IMR-90 (cell line): ENCODE results near the gene SLC49A4. TPM values are rescaled to one million over a fixed set of nuclear protein-coding genes. Genes with fewer than 3 reads are reported as not detected.
A peak's percentile ranks its signal among the peaks of the same experiment; 100 is the strongest.

Experiments used
- ATAC-seq: fragments of 200-7000 bp; cut with Tn5 transposase; 2 replicates; pipeline ENCODE4 v1.9.1; 2020; ENCODE audit warnings: low read depth, mild to moderate bottlenecking, moderate library complexity
- BruUV-seq: library from RNA; stranded (reverse); fragments of 400-500 nt; replicated peaks from 2 replicates; lab custom pipeline; 2021; lab: Mats Ljungman, UMichigan
- CTCF ChIA-PET: fragments of 300-600 bp; formaldehyde crosslinking; extraction: SDS; loops from one replicate; lab custom pipeline; 2021; ENCODE audit warnings: antibody characterized with exemption; lab: Yijun Ruan, JAX
- POLR2A ChIA-PET: fragments of 300-600 bp; sonication (Branson Sonifier 250); formaldehyde crosslinking; loops from one replicate; lab custom pipeline; 2022; ENCODE audit warnings: antibody characterized with exemption; ENCODE audit not compliant: unreplicated experiment; lab: Charles Lee
- DNase-seq: peaks from one replicate; pipeline ENCODE4 v3.0.0; 2013
- H2AFZ ChIP-seq: replicated peaks from 2 replicates; pipeline ENCODE3; 2013; ENCODE audit warnings: low read length, mild to moderate bottlenecking; ENCODE audit not compliant: poor library complexity
- H2AK5ac ChIP-seq: 2 replicates; pipeline ENCODE4 v1.6.1; 2013; ENCODE audit warnings: low read depth, low read length, inconsistent platforms
- H2AK9ac ChIP-seq: replicated peaks from 2 replicates; pipeline ENCODE3; 2013; ENCODE audit warnings: mild to moderate bottlenecking, low read depth, low read length, moderate library complexity; ENCODE audit not compliant: poor library complexity
- H2BK120ac ChIP-seq: 2 replicates; pipeline ENCODE4 v1.6.1; 2013; ENCODE audit warnings: low read depth, low read length, inconsistent platforms
- H2BK15ac ChIP-seq: 3 replicates; pipeline ENCODE4 v1.6.1; 2013; ENCODE audit warnings: low read depth, low read length, inconsistent platforms
- H2BK20ac ChIP-seq: 2 replicates; pipeline ENCODE4 v1.6.1; 2013; ENCODE audit warnings: low read depth, mild to moderate bottlenecking, inconsistent platforms, low read length, moderate library complexity
- H2BK5ac ChIP-seq: 2 replicates; pipeline ENCODE4 v1.6.1; 2013; ENCODE audit warnings: mild to moderate bottlenecking, low read depth, low read length, inconsistent platforms; ENCODE audit not compliant: poor library complexity, severe bottlenecking
- H3K14ac ChIP-seq: replicated peaks from 2 replicates; pipeline ENCODE4 v1.6.1; 2013; ENCODE audit warnings: low read depth, low read length, inconsistent platforms
- H3K18ac ChIP-seq: 2 replicates; pipeline ENCODE4 v1.6.1; 2013; ENCODE audit warnings: low read depth, low read length, control low read depth
- H3K23ac ChIP-seq: 2 replicates; pipeline ENCODE4 v1.6.1; 2013; ENCODE audit warnings: low read depth, low read length, inconsistent platforms
- H3K27ac ChIP-seq: 2 replicates; pipeline ENCODE4 v1.5.1; 2013; ENCODE audit warnings: mild to moderate bottlenecking, control low read depth, low read length; ENCODE audit not compliant: insufficient read depth
- H3K27me3 ChIP-seq: 2 replicates; pipeline ENCODE4 v1.6.1; 2013; ENCODE audit warnings: low read length; ENCODE audit not compliant: control insufficient read depth, insufficient read depth
- H3K36me3 ChIP-seq: 2 replicates; pipeline ENCODE4 v1.6.1; 2013; ENCODE audit warnings: low read length, mixed read lengths; ENCODE audit not compliant: control insufficient read depth, insufficient read depth
- H3K4ac ChIP-seq: 2 replicates; pipeline ENCODE4 v1.6.1; 2013; ENCODE audit warnings: low read depth, low read length, inconsistent platforms
- H3K4me1 ChIP-seq: 2 replicates; pipeline ENCODE4 v1.6.1; 2013; ENCODE audit warnings: low read length, mixed read lengths; ENCODE audit not compliant: control insufficient read depth, insufficient read depth
- H3K4me2 ChIP-seq: 2 replicates; pipeline ENCODE4 v1.6.1; 2013; ENCODE audit warnings: low read depth, mild to moderate bottlenecking, control low read depth, low read length, moderate library complexity
- H3K4me3 ChIP-seq: 2 replicates; pipeline ENCODE4 v1.5.1; 2013; ENCODE audit warnings: low read depth, mild to moderate bottlenecking, control low read depth, low read length, moderate library complexity; ENCODE audit not compliant: insufficient read depth
- H3K56ac ChIP-seq: 2 replicates; pipeline ENCODE4 v1.6.1; 2013; ENCODE audit warnings: low read length, inconsistent platforms; ENCODE audit not compliant: insufficient read depth; ENCODE audit errors: extremely low read depth
- H3K79me1 ChIP-seq, 2 experiments: 2 replicates each; pipeline ENCODE4 v1.6.1; 2013; ENCODE audit warnings: low read length in 2 of 2, inconsistent platforms in 1 of 2, low read depth in 1 of 2
- H3K9ac ChIP-seq: 2 replicates; pipeline ENCODE4 v1.6.1; 2013; ENCODE audit warnings: low read depth, low read length, control low read depth
- H3K9me1 ChIP-seq: 2 replicates; pipeline ENCODE4 v1.6.1; 2013; ENCODE audit warnings: low read length, inconsistent platforms; ENCODE audit not compliant: insufficient read depth
- H3K9me3 ChIP-seq: 2 replicates; pipeline ENCODE4 v1.6.1; 2013; ENCODE audit warnings: low read length; ENCODE audit not compliant: control insufficient read depth, insufficient read depth
- H4K20me1 ChIP-seq: 2 replicates; pipeline ENCODE4 v1.6.1; 2013; ENCODE audit warnings: low read length, inconsistent platforms; ENCODE audit not compliant: insufficient read depth
- H4K5ac ChIP-seq: 2 replicates; pipeline ENCODE4 v1.6.1; 2013; ENCODE audit warnings: mild to moderate bottlenecking, low read depth, low read length, control low read depth
- H4K8ac ChIP-seq, 2 experiments: 2 replicates each; pipeline ENCODE4 v1.6.1; 2013; ENCODE audit warnings: low read depth in 2 of 2, low read length in 2 of 2, control low read depth in 1 of 2, inconsistent platforms in 1 of 2
- H4K91ac ChIP-seq: 2 replicates; pipeline ENCODE4 v1.6.1; 2013; ENCODE audit warnings: low read depth, low read length, inconsistent platforms; ENCODE audit not compliant: insufficient read depth
- CEBPB ChIP-seq: IDR thresholded peaks from 2 replicates; pipeline ENCODE4 v1.6.1; 2012; ENCODE audit warnings: low read depth, low read length, improper control_type of control experiment
- ELK1 ChIP-seq: fragments of 150-350 bp; IDR thresholded peaks from 2 replicates; pipeline ENCODE4 v1.6.1; 2016; ENCODE audit warnings: low read depth, mild to moderate bottlenecking, low read length, moderate library complexity, borderline replicate concordance
- WGBS, 2 experiments: methylation state at CpG; one replicate each; pipeline versions ENCODE4 v1.1.5 to v1.1.7; 2013; ENCODE audit warnings: missing lambda C conversion rate in 2 of 2; ENCODE audit not compliant: insufficient read length in 1 of 2; ENCODE audit errors: extremely low coverage in 2 of 2; 5-methylcytosine and 5-hydroxymethylcytosine counted together
- dilution Hi-C: fragments of 300-500 bp; cut with HindIII; formaldehyde crosslinking; loops from one replicate; pipeline ENCODE4 v1.14.3; 2018; ENCODE audit warnings: low sequenced_read_pairs; ENCODE audit not compliant: unreplicated experiment
- in situ Hi-C: fragments of 300-500 bp; cut with MboI; formaldehyde crosslinking; loops from 3 replicates; pipeline ENCODE4 v1.14.3; 2019; ENCODE audit warnings: low sequenced_read_pairs, inconsistent platforms, mixed read lengths
- intact Hi-C: fragments of 100-400 bp; cut with micrococcal nuclease; formaldehyde crosslinking; loops from 2 replicates; pipeline ENCODE4 v1.10.0; 2022
- polyA plus RNA-seq, 3 experiments: library from polyadenylated mRNA; depleted of rRNA; stranded (reverse); fragments of >200 nt; gene quantifications; 2 replicates each; pipeline ENCODE4 v1.2.3, GENCODE V29; 2012; ENCODE audit warnings: low replicate concordance in 1 of 3
- total RNA-seq: library from RNA; depleted of rRNA; stranded (reverse); fragments of >200 nt; gene quantifications from 2 replicates; pipeline ENCODE4 v1.2.3, GENCODE V29; 2012

SLC49A4 gene
- total and polyA plus RNA-seq, 2 of the 4 experiments (the other 2 are of a cell fraction), result 6.5 to 6.8 TPM

- ATAC-seq, result peak; percentile 32
- DNase-seq, result peak; percentile 42
- CTCF ChIA-PET, result interaction anchor here (1.1 kb wide), 1 partner anchor 15 kb away, joined by 3 read pairs; no protein-coding TSS in a partner anchor
These were observed 29.9 kb downstream of the SLC49A4 start for GRCh38 chr3:122824465-122825381.

More at GRCh38 chr3:122824465-122825381, 29.9 kb downstream of the SLC49A4 start:
- H3K4ac ChIP-seq, result no peak overlapping the region
- no peak overlapping the region for H4K5ac ChIP-seq
- WGBS, 2 experiments, result 100% methylated on average over 1 of the region's 7 CpGs; no CpG with 5 or more reads in 1 of the 2 experiments
- H2BK15ac ChIP-seq, result no peak overlapping the region
- H3K36me3 ChIP-seq, result peaks cover 5% of the 10 kb centered on the region; the same call in 1 of the 2 replicates
- no peak overlapping the region for H2BK20ac ChIP-seq
- H2AK9ac ChIP-seq, result no peak overlapping the region
- no peaks in the 10 kb centered on the region for H4K20me1 ChIP-seq
- no peak overlapping the region for H3K9ac ChIP-seq
- H3K27ac ChIP-seq, result no peak overlapping the region
- dilution Hi-C loops (no loop called here), in situ Hi-C loops (no loop called here), intact Hi-C loops (no loop called here)
- no peak overlapping the region for H3K18ac ChIP-seq
- no peak overlapping the region for H3K56ac ChIP-seq
- BruUV-seq, result no TSS peak
- H2AK5ac ChIP-seq, result no peak overlapping the region
- POLR2A ChIA-PET, result no interaction called here
- H3K9me3 ChIP-seq, result no peaks in the 10 kb centered on the region
- H3K4me2 ChIP-seq, result no peak overlapping the region
- H2BK5ac ChIP-seq, result no peak overlapping the region
- no peaks in the 10 kb centered on the region for H3K4me1 ChIP-seq
- H3K79me1 ChIP-seq, result no peaks in the 10 kb centered on the region
- no peak overlapping the region for H2AFZ ChIP-seq
- peaks cover 4% of the 10 kb centered on the region; the same call in 1 of the 2 replicates for H3K9me1 ChIP-seq
- TF ChIP-seq ELK1, result no peak
- peak; percentile 27; the same call in 1 of the 2 replicates for TF ChIP-seq CEBPB
- H3K14ac ChIP-seq, result no peak overlapping the region
- no peak overlapping the region for H4K8ac ChIP-seq
- no peak overlapping the region for H3K23ac ChIP-seq
- no peak overlapping the region for H3K4me3 ChIP-seq
- H3K27me3 ChIP-seq, result no peaks in the 10 kb centered on the region
- H4K91ac ChIP-seq, result no peak overlapping the region
- no peak overlapping the region for H2BK120ac ChIP-seq
